ENCODE measurements around the gene SCP2.
A peak's percentile ranks its signal among the peaks of the same experiment; 100 is the strongest.
"Not testable (repeated sequence)": the region's sequence is repeated elsewhere in the genome, so short reads cannot be mapped to it uniquely, and the experiment has no call there.

SCP2 gene

DNA sequence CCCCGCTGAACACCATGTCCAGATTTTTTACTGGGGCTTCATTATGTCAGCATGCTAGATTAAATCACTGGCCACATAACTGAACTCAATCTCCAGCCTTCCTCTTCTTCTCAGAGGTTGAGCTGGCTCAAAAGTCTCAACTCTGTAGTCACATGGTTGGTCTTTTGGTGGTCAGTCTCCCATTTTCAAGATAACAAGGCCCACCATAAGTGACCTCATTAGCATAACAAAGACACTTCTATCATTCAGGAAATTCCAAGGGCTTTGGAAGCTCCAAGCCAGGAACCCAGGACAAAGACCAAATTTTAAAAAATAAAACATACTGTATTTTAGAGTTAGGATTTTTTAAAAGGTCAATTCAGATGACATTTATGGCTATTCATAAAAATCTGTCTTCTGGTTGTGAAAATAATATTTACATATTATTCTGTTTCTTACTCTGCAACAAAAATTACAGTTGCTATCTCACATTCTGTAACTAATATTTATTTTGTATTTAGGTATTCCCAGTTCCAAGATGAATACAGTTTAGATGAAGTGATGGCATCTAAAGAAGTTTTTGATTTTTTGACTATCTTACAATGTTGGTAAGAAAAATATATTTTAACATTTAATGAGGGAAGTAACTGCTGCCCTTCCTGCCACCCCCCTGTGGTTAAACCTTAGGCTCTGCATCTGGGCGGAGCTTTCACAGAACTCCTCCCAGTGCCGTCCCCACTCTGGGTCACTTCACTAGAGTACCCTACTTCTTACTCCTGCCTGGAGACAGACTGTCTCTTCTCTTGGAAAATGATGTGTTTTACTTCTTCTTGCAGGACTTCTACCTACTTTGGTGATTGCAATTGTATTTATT lies 49.3 kb downstream of the SCP2 start:
- no peak for DNase-seq

GRCh38 chr1:52978045-52978444 lies 51.0 kb downstream of the SCP2 start:
- no peak for DNase-seq

DNA sequence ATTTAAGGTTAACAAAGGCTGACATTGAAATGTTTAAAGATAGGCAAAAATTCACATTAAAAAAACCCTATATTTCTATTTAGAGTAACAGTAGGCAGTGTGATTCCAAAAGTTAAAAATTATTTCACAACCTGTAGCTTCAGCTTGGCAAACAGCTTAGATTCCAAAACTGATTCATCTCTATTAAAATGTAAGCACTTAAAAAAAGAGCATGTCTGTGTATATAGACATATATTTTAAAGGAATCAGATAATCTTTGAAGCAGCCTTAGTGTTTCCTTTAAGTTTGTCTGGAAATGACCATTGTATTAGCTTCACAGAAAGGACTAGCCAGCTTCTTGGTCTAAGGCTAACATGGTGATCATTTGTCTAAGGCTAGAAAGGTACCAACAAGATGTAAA lies 65.7 kb downstream of the SCP2 start:
- not testable (repeated sequence) for DNase-seq

DNA sequence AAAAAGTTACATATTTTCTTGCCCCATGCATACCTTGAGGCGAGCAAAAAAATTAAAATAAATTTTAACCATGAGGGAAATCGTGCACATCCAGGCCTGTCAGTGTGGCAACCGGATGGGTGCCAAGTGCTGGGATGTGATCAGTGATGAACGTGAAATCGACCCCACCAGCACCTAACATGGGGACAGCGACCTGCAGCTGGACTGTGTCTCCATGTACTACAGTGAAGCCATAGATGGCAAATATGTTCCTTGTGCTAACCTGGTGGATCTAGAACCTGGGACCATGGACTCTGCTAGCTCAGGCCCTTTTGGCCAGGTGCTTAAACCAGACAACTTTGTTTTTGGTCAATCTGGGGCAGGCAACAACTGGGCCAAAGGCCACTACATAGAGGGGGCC lies 67.6 kb downstream of the SCP2 start:
- no peak for DNase-seq

- no peak for DNase-seq
Observed at GRCh38 chr1:52996653-52997052, 69.6 kb downstream of the SCP2 start.

GRCh38 chr1:53001128-53001527 lies 74.1 kb downstream of the SCP2 start:
- DNase-seq, result no peak

DNA sequence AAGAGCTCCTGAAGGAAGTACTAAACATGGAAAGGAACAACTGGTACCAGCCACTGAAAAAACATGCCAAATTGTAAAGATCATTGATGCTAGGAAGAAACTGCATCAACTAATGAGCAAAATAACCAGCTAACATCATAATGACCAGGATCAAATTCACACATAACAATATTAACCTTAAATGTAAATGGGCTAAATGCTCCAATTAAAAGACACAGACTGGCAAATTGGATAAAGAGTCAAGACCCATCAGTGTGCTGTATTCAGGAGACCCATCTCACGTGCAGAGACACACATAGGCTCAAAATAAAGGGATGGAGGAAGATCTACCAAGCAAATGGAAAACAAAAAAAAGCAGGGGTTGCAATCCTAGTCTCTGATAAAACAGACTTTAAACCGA lies 79.5 kb downstream of the SCP2 start:
- not testable (repeated sequence) for DNase-seq

DNA sequence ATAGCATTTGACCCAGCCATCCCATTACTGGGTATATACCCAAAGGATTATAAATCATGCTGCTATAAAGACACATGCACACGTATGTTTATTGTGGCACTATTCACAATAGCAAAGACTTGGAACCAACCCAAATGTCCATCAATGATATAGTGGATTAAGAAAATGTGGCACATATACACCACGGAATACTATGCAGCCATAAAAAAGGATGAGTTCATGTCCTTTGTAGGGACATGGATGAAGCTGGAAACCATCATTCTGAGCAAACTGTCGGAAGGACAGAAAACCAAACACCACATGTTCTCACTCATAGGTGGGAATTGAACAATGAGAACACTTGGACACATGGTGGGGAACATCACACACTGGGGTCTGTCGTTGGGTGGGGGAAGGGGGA lies 83.2 kb downstream of the SCP2 start:
- DNase-seq, result not testable (repeated sequence)

GRCh38 chr1:53011175-53011574 lies 84.1 kb downstream of the SCP2 start:
- no peak for DNase-seq

DNA sequence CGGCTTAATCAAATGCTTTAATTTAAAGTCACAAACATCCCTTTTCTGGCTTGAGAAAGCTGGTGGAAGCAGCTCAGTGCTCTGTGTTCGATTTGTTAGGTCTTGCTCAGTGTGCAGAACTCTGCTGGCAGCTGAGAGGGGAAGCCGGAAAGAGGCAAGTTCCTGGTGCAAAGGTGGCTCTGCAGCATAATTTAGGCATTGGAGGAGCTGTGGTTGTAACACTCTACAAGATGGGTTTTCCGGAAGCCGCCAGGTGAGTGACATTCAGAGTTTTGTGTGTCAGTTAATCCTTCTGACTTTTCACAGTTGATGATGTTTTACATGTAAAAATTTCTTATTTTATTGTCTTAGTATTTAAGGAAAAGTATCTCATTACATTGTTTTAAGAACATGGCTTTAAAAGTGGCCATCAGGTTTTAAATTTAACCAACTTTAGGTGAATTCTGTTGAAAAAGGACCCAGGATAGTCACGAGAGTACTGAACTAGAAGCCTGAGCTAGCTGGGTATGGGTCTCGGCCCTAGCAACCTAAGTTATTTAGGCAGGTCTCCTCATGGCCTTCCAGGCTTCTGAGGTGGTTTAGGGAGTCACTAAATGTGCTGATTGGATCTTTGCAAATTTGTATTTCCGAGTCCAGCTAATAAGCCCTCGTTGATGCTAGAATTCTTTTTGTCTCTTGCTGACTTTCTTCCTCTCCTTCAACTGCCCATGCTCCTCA lies 87.9 kb downstream of the SCP2 start:
- DNase-seq, result peak; percentile 97

DNA sequence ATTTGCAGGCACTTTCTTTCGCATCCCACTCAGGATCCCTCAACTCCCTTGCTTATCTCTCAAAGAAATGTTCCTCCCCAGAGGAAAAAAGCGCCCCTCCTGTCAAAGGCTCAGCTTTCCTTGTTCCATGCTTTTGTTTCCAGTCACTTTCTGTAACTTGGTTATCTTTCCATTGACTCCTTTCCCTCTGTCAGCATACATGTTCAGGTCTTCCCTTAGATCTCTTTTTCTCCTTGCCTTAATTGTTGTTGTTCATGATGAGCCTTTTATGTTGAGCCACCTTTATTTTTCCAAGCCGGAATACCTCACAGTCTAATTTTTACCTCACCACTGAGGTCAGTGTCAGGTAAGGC lies 88.4 kb downstream of the SCP2 start:
- no peak for DNase-seq

GRCh38 chr1:53016705-53017104 lies 89.6 kb downstream of the SCP2 start:
- no peak for DNase-seq

DNA sequence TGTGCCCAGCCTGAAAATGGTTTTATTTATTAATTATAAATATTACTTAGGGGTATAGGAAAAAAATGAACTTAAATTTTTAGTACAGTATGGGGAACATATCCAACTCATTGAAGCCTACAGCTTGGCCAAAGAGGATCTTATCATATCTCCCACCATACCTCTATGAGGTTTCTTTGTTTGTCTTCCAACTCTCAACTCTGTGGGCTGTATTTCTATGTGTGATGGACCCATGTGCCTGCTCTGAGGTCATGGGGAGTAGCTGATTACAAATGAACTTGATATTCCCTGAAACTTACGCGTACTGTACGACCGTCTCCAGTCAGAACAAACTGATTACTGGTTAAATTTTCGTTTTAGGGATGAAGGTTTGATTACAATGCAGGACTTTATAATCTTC lies 93.5 kb downstream of the SCP2 start:
- DNase-seq, result no peak

GRCh38 chr1:53022179-53022578 lies 95.1 kb downstream of the SCP2 start:
- DNase-seq, result no peak

GRCh38 chr1:53023546-53023945 lies 96.5 kb downstream of the SCP2 start:
- DNase-seq, result no peak

DNA sequence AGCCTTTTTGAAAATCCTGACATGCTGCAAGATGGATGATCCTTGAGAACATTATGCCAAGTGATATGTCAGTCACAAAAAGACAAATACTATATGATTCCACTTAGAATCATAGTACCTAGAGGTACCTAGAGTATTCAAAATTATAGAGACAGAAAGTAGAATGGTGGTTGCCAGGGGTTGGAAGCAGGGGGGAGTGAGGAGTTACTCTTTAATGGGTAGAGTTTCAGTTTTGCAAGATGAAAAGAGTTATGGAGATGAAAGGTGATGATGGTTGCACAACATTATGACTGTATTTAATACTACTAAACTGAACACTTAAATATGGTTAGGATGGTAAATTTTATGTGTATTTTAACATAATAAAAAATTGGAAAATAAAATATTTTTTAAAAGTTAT lies 97.0 kb downstream of the SCP2 start:
- DNase-seq, result no peak

- DNase-seq, result peak; percentile 13
Observed at GRCh38 chr1:53025034-53025768, 98.1 kb downstream of the SCP2 start.

GRCh38 chr1:53025769-53026112 lies 98.7 kb downstream of the SCP2 start:
- no peak for DNase-seq

DNA sequence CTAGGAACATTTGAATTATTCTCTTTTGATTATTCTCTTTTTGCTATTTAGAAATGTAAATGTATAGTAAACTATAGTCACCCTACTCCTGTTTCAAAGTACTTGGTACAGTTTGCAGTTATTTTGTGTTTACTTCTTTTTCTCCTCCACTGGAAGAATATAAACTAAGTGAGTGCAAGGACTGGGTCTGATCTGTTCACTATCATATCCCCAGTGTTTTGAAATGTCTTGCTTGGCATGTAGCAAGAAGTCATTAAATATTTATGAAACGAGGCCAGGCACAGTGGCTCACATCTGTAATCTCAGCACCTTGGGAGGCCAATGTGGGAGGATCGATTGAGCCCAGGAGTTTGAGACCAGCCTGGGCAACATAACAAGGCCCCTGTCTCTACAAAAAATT lies 99.2 kb downstream of the SCP2 start:
- DNase-seq, result no peak

- no peak for DNase-seq
Observed at GRCh38 chr1:53031732-53032131, 104.7 kb downstream of the SCP2 start.

DNA sequence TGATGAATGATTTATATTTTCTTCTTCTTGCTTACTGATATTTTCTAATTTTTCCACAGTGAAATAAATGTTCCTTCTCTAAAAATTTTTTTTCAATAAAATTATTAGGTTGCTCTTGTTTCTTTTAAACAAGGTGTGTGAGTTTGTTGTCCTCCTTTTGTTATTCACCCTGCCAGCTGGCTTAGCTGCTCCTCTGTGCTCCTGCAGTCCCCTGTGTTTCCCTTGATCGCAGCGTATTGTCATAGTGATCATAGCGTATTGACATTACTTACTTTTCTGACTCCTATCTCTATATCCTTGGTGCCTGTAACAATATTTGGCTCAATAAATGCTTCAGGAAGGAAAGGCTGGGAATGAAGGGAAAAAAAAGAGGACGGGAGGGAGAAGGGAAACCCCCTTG lies 110.1 kb downstream of the SCP2 start:
- no peak for DNase-seq

GRCh38 chr1:53038566-53038965 lies 111.5 kb downstream of the SCP2 start:
- DNase-seq, result no peak

DNA sequence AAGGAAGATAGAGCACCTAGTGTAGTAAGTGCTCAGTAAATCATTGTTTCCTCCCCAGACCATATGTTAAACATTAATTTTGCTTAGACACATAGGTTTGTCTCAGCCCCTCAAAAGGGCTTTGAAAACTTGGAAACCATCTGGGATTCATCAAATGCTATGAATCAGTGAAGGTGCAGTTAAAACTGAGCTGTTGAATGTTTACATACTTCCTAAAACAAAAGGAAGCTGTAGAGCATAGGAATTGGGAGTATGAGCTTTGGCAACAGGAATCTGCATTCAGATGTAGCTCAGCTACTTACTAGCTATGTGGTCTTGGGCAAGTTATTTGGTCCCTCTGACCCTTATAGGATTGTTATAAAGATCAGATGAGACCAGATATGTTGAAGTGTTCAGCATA lies 116.2 kb downstream of the SCP2 start:
- no peak for DNase-seq

DNA sequence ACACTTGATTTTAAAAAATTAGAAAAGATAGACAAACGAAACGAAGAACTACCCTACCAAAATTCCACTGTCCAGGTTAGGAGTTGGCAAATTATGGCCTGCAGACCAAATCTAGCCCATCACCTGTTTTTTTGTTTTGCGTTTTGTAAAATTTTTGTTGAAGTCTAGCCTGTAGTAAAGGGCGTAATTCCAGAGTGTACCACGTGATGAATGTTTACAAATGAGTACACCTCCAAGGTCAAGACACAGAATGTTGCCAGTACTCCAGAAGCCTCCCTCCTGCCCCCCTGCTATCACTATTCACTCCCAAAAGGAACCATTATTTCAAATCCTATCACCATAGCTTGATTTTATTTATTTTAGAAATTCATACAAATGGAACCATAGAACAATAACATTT lies 117.8 kb downstream of the SCP2 start:
- DNase-seq, result no peak

Data from NCI-H2029 (cell line).